Progenitor cell of endocrine pancreas (in vitro differentiated cells): ENCODE data around the gene DOCK1. TPM values are rescaled to one million over a fixed set of nuclear protein-coding genes. Genes with fewer than 3 reads are reported as not detected.

Experiments
- DNase-seq: peaks from one replicate; pipeline ENCODE4 v3.0.0; 2021; ENCODE audit warnings: low spot score; ENCODE audit not compliant: unreplicated experiment
- H3K27ac Mint-ChIP-seq: 2 replicates; pipeline ENCODE4 v1.8.0; 2021; ENCODE audit warnings: mild to moderate bottlenecking, moderate library complexity, mixed read lengths
- H3K27me3 Mint-ChIP-seq: 2 replicates; pipeline ENCODE4 v1.8.0; 2021; ENCODE audit warnings: mixed read lengths
- H3K36me3 Mint-ChIP-seq: 2 replicates; pipeline ENCODE4 v1.8.0; 2022; ENCODE audit warnings: mixed read lengths; ENCODE audit not compliant: insufficient read depth
- H3K4me1 Mint-ChIP-seq: 2 replicates; pipeline ENCODE4 v1.8.0; 2021; ENCODE audit warnings: low read depth, mixed read lengths
- H3K4me3 Mint-ChIP-seq: 2 replicates; pipeline ENCODE4 v1.8.0; 2021; ENCODE audit warnings: low read depth, mild to moderate bottlenecking, moderate library complexity, mixed read lengths
- H3K9me3 Mint-ChIP-seq: 2 replicates; pipeline ENCODE4 v1.8.0; 2021; ENCODE audit warnings: low read depth, mixed read lengths
- total RNA-seq: library from RNA; stranded (reverse); gene quantifications from 2 replicates; pipeline ENCODE4 v1.2.1, GENCODE V29; 2021
- TF ChIP-seq, protein P1 (sequence below): fragments of 200-600 bp; sonication (generic); IDR thresholded peaks from one replicate; pipeline ENCODE4 v1.5.0; 2021; ENCODE audit warnings: antibody characterized with exemption, mild to moderate bottlenecking; ENCODE audit not compliant: unreplicated experiment

The DOCK1 gene
- total RNA-seq, 1 donor from 2014 or later, result 77.8 TPM

DNA sequence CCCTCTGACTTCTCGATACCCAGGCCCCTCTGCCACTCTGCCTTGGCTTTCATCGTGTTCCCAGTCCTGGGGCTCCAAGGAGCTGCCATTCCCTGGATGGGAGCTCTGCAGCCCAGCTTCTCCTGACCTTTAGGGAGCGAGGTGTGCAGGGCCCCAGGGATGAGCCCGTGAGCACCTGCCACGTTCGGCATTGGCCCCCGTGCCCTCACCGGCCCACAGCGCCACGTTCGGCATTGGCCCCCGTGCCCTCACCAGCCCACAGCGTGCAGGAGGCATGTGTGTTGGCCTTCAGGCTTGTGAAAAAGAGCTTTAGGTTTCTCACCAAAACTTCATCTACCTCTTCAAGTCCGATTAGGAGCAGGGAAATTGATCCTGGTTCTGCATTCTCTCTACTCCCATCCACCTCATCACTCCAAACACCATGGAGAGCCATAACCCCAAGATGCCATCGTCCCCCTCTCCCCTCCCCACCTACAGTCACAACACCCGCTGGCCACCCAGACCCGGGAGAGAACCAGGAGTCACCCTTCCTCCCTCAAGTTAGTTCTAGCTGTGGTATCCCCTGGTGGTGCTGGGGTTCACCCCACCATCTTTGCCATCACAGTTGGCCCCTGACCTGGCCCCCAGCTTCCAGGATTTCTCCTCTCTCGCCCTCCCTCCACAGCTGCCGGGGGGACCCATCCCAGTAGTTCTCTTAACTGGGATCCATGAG lies 524.5 kb downstream of the DOCK1 start:
- peaks cover 5% of the 10 kb centered on the region for H3K9me3 Mint-ChIP-seq
- H3K36me3 Mint-ChIP-seq, result peaks cover 40% of the 10 kb centered on the region

DNA sequence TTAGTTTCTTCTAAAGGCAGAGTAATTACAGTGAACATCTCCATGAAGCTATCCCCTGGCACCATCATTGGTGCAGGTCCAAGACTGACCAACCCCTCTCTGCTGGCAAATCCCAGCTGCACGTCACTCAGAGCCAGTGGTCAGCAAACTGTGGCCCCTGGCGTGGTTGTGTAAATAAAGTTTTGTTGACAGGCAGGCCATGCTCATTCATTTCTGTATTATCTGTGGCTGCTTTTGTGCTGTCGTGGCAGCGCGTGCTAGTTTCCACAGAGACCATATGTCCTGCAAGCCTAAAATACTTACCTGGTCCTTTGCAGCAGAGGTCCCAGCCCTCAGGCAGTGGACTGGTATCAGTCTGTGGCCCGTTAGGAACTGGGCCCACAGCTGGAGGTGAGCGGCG lies 526.3 kb downstream of the DOCK1 start:
- Mint-ChIP-seq H3K4me3 (no peak overlapping the region), H3K4me1 (peaks cover 1% of the 10 kb centered on the region), H3K36me3 (peaks cover 39% of the 10 kb centered on the region), H3K27me3 (no peaks in the 10 kb centered on the region), H3K9me3 (peaks cover 5% of the 10 kb centered on the region), H3K27ac (peak overlapping the region; percentile 49)
- DNase-seq, result no peak
- TF ChIP-seq, protein P1, sequence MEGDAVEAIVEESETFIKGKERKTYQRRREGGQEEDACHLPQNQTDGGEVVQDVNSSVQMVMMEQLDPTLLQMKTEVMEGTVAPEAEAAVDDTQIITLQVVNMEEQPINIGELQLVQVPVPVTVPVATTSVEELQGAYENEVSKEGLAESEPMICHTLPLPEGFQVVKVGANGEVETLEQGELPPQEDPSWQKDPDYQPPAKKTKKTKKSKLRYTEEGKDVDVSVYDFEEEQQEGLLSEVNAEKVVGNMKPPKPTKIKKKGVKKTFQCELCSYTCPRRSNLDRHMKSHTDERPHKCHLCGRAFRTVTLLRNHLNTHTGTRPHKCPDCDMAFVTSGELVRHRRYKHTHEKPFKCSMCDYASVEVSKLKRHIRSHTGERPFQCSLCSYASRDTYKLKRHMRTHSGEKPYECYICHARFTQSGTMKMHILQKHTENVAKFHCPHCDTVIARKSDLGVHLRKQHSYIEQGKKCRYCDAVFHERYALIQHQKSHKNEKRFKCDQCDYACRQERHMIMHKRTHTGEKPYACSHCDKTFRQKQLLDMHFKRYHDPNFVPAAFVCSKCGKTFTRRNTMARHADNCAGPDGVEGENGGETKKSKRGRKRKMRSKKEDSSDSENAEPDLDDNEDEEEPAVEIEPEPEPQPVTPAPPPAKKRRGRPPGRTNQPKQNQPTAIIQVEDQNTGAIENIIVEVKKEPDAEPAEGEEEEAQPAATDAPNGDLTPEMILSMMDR, result no peak

More for the DNA sequence above, 524.5 kb downstream of the DOCK1 start:
- Mint-ChIP-seq H3K27ac (no peak overlapping the region), H3K4me3 (no peak overlapping the region), H3K27me3 (no peaks in the 10 kb centered on the region), H3K4me1 (no peaks in the 10 kb centered on the region)
- no peak for DNase-seq
- TF ChIP-seq, protein P1, result no peak

DNA sequence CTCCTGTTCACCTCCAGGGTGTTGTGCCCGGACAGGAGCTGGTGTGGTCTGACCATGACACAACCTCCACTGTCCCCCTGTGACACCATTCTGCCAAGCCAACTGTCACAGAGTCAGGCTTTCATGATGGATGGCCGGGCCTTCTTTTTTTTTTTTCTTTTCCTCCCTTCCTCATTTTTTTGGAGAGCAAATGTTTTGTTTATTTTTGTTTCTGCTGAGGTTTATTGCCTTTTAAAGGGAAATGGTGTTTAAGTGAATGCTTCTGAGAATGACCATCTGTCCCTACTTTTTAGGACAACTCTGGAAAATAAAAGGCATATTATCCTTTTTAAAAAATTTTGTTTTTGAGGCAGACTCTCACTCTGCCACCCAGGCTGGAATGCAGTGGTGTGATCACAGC lies 528.8 kb downstream of the DOCK1 start:
- H3K9me3 Mint-ChIP-seq, result peaks cover 5% of the 10 kb centered on the region
- H3K27me3 Mint-ChIP-seq, result no peaks in the 10 kb centered on the region
- TF ChIP-seq, protein P1, result no peak
- no peak overlapping the region for H3K4me3 Mint-ChIP-seq
- DNase-seq, result no peak
- peak overlapping the region; percentile 73 for H3K27ac Mint-ChIP-seq
- H3K36me3 Mint-ChIP-seq, result peaks cover 43% of the 10 kb centered on the region
- peaks cover 1% of the 10 kb centered on the region for H3K4me1 Mint-ChIP-seq

DNA sequence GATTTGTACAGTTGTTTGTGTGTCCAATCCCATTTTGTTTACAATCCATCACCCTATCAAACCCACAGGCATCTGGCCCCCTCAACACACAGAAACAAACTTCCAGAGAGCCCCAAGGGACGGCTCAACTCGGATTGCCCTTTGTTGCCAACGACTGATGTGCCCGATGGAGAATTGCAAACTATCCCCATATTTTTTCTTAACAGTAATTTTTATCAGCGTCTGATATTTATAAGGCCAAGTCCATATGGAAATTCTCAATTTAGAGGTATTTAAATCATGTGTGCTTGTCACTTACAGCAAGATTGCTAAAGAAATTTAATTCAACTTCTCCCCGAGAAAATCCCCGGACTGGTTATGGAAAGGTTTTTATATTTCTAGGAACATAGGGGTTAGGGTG lies 530.0 kb downstream of the DOCK1 start:
- H3K27me3 Mint-ChIP-seq, result no peaks in the 10 kb centered on the region
- peaks cover 5% of the 10 kb centered on the region for H3K9me3 Mint-ChIP-seq
- TF ChIP-seq, protein P1, result no peak
- no peak overlapping the region for H3K4me3 Mint-ChIP-seq
- peaks cover 50% of the 10 kb centered on the region for H3K36me3 Mint-ChIP-seq
- H3K4me1 Mint-ChIP-seq, result peaks cover 1% of the 10 kb centered on the region
- H3K27ac Mint-ChIP-seq, result no peak overlapping the region
- no peak for DNase-seq

DNA sequence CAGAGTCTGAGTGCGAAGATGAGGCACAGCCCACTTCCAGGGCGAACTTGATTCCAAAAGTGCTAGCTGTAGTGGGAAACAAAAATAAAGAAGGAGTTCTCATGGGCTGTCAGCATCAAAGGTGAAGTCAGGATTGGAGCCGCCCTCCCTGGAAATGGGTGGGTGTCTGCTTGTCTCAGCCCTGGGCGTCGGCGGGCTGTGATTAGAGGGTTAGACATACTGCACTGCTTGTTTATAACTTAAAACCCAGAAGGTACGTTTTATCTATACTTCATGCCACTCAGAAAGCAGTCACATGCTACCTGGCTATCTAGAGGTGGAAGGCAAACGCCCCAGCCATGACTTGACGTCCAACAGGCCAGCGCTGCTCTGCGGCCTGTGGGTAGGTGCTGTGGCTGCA lies 535.1 kb downstream of the DOCK1 start:
- DNase-seq, result no peak
- Mint-ChIP-seq H3K4me1 (no peaks in the 10 kb centered on the region), H3K4me3 (no peak overlapping the region), H3K27ac (no peak overlapping the region), H3K9me3 (no peaks in the 10 kb centered on the region), H3K36me3 (peaks cover 31% of the 10 kb centered on the region), H3K27me3 (no peaks in the 10 kb centered on the region)
- TF ChIP-seq, protein P1, result no peak
